PC-9 (cell line): ENCODE measurements around the gene KCNMB1.
A peak's percentile ranks its signal among the peaks of the same experiment; 100 is the strongest.

Experiments used
- CTCF ChIP-seq: fragments of 200-600 bp; sonication (generic); conservative IDR thresholded peaks from 2 replicates; pipeline ENCODE4 v1.6.1; 2017; ENCODE audit warnings: mixed run types, antibody characterized with exemption, mild to moderate bottlenecking, moderate library complexity
- EZH2 ChIP-seq: fragments of 200-600 bp; sonication (generic); IDR thresholded peaks from 2 replicates; pipeline ENCODE4 v1.8.0; 2017; ENCODE audit warnings: antibody characterized with exemption, low read depth

- TF ChIP-seq CTCF = peak; percentile 35; the same call in 1 of the 2 replicates
- TF ChIP-seq EZH2 = no peak
Measured at GRCh38 chr5:170403675-170404074, 14.5 kb upstream of the KCNMB1 start.
